NCI-H2196 treated with DMSO at 0.1 percent for 48 hours (cell line): ENCODE data around the gene NCF2.

ENCODE experiments used
- DNase-seq: peaks from one replicate; lab custom pipeline; 2025; ENCODE audit not compliant: unreplicated experiment; lab: John Stamatoyannopoulos, UW

NCF2 gene

GRCh38 chr1:183586455-183586854, 3.8 kb downstream of the NCF2 start:
- DNase-seq: no peak

GRCh38 chr1:183585038-183585437, 5.2 kb downstream of the NCF2 start:
- no peak for DNase-seq

DNA sequence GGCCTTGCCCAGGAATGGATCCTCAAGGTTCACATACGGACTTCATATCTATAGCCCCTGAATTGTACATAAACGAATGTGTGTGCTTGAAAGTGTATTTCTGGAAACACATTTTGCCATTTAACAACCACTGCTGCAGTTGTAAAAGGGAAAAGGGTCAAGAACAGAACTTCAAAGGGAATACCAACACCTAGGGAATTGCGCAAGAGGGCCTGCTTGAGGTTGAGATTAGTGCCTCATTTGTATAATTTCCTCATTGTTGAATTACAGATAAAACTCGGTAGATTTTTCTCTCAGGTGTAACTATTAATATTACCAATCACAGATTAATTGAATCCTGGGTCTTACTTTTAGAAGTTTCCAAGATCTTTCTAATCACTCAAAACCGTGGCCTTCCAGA, 6.1 kb downstream of the NCF2 start:
- no peak for DNase-seq

DNA sequence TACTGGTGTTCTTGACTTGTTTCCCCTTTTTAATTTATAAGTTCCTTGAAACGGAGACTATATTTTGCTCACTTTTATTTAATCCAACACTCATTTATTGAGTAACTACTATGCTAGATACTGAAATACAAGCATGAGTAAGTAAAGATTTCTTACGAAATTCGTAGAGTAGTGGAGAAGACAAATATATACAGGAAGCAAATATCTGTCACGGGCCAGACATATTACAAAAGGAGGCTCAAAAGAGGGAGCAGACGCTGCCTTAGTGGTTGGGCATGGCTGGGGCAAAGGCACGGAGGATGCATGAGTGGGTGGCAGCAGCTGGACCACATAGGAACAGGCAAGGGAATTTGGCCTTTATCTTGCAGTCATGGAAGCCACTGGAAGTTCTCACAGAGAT, 6.8 kb downstream of the NCF2 start:
- no peak for DNase-seq

DNA sequence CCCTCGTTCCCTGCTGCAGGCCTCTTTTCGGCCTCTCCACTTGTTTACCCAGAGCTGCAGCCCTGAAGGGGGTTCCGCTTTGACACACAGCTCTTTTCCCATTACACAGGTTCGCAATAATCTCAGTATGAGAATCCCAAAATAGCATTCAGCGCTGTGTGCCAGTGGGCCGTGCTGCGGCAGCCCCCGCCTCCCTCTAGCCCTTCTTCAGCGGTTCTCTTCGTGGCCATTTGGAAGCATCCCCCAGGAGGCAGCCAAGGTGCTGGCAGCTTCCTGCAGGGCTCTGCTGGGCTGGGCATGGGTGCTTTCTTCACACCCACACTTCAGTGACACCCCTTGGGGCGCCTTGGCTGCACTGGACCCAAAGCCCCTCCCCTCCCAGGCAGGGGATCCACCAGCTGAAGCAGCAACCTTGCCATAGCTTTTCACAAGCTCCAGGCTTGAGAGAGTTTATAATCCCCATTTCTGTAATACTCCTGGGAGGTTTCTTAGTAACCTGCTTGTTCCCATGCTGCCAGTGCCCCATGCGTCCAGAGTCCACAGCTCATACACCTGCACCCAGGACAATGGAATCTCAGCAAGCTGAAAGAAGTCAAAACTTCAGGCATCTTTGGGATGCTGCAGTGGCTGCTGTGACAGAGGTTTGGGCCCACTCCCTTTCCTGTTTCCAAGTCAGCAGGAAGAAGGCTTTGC, 8.1 kb downstream of the NCF2 start:
- no peak for DNase-seq

DNA sequence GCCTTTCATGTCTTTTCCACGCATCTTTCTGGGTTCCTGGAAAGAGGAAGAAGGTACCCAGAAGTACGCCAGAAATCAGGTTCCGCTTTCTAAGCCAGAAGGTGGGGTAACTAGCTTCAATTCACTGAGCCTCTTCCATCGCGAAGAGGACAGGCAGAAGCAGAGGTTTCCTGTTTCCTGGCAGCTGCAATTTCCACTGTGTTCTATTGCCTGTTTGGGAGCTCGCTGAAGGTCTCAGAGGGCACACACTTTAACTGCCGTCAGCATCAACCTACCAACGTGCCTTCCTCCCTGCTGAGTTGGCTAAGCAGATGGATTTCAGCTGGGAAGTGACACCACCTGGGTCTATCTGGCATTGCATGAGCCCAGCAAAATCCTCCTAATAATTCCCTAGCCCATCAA, 10.0 kb downstream of the NCF2 start:
- DNase-seq: peak; percentile 48

- no peak for DNase-seq
These were observed 11.4 kb downstream of the NCF2 start for GRCh38 chr1:183578856-183579255.

DNA sequence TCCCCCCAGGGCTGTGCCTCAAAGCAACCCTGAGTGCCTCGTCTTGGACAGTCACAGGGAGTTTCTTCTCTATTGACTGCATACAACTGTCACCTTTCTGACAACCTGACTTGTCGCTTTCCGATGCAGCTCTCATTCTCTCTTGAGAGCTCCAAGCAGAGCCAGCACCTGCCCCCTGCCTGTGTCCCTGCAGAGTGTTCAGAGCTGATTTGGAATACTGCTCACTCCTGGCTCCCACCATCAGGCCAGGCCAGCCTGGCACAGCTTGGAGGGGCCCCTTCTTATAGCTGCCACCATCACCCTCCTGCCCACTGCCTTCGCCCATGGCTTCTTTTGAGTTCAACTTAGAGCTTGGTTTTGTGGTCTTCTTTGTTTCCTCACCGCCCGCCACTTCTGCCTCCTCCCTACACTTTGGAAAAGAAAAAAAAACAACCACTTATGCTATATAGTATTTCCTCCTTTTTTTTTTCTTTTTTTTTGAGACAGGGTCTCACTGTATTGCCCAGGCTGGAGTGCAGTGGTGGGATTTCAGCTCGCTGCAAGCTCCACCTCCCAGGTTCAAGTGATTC, 12.3 kb downstream of the NCF2 start:
- no peak for DNase-seq

DNA sequence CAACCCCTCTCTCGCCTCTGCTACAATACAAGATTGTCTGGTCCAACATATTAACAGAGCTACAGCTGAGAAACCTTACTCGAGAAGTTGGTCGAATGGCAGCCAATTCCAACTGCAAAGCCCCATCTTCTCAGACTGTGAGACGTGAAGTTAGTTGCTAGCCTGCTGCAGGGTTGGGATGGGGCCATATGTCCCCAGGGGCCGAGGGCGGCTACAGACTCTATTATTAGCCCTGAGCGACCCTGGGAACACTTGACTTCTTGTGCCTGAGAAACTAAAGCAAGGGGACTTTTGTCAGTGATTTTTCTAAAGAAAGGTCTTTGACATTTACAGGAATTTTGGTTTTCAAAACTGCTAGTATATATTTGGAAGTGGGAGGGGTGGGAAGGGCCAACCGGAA, 13.7 kb downstream of the NCF2 start:
- no peak for DNase-seq

- DNase-seq: no peak
These were observed 14.7 kb downstream of the NCF2 start for GRCh38 chr1:183575606-183576005.

DNA sequence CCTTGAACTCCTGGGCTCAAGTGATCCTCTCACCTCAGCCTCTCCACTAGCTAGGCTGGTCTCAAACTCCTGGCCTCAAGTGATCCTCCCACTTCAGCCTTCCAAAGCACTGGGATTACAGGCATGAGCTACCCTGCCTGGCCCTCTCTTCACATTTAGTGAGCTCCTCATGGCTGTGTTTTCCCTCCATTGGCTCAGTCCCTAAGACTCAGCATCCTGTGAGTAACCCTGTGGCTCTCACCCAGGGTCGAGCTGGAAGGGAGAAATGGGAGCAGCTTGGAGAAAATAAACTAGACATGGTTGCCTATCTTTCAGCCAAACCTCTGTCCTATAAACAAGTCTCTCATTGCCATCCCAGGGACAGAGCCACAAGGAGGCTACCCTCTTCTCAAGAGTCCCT, 17.5 kb downstream of the NCF2 start:
- no peak for DNase-seq

- no peak for DNase-seq
These were observed 18.5 kb downstream of the NCF2 start for GRCh38 chr1:183571678-183572268.

- no peak for DNase-seq
These were observed 19.8 kb downstream of the NCF2 start for GRCh38 chr1:183570451-183570850.

GRCh38 chr1:183569801-183570200, 20.5 kb downstream of the NCF2 start:
- DNase-seq: no peak

- peak; percentile 49 for DNase-seq
These were observed 21.1 kb downstream of the NCF2 start for GRCh38 chr1:183569141-183569540.

DNA sequence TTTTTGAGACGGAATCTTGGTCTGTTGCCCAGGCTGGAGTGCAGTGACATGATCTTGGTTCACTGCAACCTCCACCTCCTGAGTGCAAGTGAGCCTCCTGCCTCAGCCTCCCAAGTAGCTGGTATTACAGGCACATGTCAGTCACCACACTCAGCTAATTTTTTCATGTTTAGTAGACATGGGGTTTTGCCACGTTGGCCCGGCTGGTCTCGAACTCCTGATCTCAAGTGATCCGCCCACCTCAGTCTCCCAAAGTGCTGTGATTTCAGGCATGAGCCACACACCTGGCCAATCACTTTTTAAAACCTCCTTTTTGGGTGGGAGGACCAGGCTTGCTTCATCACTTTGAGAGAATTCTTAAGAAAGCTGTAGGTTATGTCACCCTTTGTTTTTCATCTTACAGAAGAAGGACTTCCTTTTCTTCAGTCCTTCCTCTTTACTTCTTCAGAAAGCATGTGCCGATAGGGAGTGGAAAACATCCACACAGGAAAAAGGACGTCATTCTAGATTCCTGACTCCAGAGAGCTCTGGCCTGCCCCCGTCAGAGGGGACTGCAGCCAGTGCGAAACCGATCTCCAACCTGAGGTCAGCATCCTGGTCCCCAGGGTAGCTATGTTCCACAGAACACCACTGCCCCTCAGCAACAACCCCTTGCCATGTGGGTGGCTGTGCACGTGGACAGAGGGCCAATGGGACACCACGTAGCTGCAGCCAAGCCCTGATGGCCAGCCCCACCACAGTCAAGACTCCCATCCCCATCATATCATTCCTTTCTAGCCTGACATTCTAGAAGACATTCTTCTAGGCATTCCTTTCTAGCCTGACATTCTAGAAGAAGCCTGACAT, 21.9 kb downstream of the NCF2 start:
- DNase-seq: no peak

GRCh38 chr1:183567584-183567983, 22.7 kb downstream of the NCF2 start:
- DNase-seq: peak; percentile 84

DNA sequence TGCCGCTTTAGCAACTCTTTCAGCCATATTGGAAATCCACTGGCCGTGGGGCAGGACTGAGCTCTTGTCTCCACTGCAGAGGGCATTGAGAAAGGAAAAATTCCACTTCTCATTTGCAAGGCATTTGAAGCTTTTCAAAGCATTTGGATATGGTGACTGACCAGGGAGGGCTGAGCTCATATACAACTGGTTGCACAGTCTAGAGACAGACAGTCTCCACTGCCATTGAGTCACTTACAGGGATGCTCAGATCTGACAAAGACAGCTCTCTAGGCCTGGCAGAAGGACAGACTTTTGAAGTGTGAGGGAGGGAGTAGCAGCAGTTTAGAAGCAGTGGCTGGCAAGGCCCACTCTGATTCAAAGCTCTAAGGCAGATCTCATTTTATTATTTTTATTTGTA, 24.2 kb downstream of the NCF2 start:
- DNase-seq: no peak

GRCh38 chr1:183565261-183565660, 25.0 kb downstream of the NCF2 start:
- no peak for DNase-seq

DNA sequence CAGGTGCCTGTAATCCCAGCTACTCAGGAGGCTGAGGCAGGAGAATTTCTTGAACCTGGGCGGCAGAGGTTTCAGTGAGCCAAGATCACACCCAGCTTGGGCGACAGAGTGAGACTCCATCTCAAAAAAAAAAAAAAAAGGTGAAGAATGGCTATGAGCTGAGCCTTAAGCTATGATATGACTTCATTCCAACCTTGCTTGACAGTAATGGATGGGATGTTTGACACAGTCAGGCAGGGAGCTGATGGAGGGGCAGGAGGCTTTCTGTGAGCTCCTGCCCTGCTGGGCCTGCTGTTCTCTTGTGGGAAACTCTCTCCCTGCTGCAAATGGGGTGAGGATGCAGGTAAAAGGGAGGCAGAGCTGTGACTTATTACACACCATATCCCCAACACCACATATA, 27.6 kb downstream of the NCF2 start:
- DNase-seq: no peak

GRCh38 chr1:183559061-183559460, 31.2 kb downstream of the NCF2 start:
- DNase-seq: no peak

- DNase-seq: no peak
These were observed 35.7 kb downstream of the NCF2 start for GRCh38 chr1:183554577-183554976.
